ENCODE data around the gene ARL8A. TPM values are rescaled to one million over a fixed set of nuclear protein-coding genes. Genes with fewer than 3 reads are reported as not detected.
"Not testable (repeated sequence)": the region's sequence is repeated elsewhere in the genome, so short reads cannot be mapped to it uniquely, and the experiment has no call there.

Gene ARL8A
- total RNA-seq, 1 donor from 2014 or later = 95.1 TPM

GRCh38 chr1:202113690-202114300, 30.7 kb downstream of the ARL8A start:
- TF ChIP-seq, protein P1, sequence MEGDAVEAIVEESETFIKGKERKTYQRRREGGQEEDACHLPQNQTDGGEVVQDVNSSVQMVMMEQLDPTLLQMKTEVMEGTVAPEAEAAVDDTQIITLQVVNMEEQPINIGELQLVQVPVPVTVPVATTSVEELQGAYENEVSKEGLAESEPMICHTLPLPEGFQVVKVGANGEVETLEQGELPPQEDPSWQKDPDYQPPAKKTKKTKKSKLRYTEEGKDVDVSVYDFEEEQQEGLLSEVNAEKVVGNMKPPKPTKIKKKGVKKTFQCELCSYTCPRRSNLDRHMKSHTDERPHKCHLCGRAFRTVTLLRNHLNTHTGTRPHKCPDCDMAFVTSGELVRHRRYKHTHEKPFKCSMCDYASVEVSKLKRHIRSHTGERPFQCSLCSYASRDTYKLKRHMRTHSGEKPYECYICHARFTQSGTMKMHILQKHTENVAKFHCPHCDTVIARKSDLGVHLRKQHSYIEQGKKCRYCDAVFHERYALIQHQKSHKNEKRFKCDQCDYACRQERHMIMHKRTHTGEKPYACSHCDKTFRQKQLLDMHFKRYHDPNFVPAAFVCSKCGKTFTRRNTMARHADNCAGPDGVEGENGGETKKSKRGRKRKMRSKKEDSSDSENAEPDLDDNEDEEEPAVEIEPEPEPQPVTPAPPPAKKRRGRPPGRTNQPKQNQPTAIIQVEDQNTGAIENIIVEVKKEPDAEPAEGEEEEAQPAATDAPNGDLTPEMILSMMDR (IDR thresholded peaks at IDR 0.05) = no peak
- H3K27ac Mint-ChIP-seq (ENCODE audit: unreplicated experiment) = no peak overlapping the region
- no peaks in the 10 kb centered on the region for H3K36me3 Mint-ChIP-seq (ENCODE audit: low read depth)
- H3K4me3 Mint-ChIP-seq (ENCODE audit: unreplicated experiment) = no peak overlapping the region
- H3K27me3 Mint-ChIP-seq (ENCODE audit: low read depth) = no peaks in the 10 kb centered on the region
- DNase-seq (ENCODE audit: low spot score) = no peak
- peaks cover 11% of the 10 kb centered on the region for H3K4me1 Mint-ChIP-seq (ENCODE audit: low read depth)
- H3K9me3 Mint-ChIP-seq (ENCODE audit: low read depth) = no peaks in the 10 kb centered on the region

DNA sequence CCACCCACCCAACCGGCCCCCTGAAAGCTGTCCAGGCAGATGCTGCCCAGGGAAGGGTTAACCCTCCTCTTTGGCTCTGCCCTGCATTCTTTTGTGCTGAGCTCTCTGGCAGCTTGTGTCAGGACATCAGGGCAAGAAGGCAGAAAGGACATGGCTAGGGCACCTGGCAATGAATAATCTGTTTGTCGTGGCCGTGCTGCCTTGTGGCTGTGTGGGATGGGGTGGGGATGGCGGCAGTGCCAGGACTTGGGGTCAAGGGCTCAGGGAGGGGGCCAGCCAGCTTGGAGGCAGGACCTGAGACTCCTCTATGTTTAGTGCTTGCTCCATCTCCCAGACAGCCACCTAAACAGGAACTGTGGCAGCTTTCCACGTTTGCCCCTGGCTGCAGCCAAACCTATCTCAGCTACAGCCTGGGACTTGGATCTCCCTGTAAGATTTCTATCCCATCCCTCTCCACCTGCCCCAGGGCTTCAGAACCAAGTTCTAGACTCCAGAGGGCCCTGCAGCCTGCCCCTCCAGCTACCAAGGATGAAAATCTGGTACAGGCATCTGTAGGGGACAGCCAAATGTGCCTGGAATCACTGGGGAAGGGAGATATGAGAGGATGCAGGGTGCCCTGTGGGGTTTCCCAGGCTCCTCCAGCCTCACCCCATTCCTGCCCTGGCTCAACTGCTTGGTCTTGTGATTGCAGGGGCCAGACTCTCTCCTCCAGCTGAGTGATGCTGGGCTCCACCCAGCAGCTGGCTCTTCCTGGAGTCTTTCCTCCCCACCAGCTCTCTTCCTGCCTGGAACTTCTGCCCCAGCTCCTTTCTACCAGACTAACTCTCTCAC, 31.5 kb downstream of the ARL8A start:
- H3K27me3 Mint-ChIP-seq (ENCODE audit: low read depth) = no peaks in the 10 kb centered on the region
- no peak overlapping the region for H3K4me3 Mint-ChIP-seq (ENCODE audit: unreplicated experiment)
- peaks cover 11% of the 10 kb centered on the region for H3K4me1 Mint-ChIP-seq (ENCODE audit: low read depth)
- TF ChIP-seq, protein P1 (IDR thresholded peaks at IDR 0.05) = no peak
- peak overlapping the region; percentile 45 for H3K27ac Mint-ChIP-seq (ENCODE audit: unreplicated experiment)
- H3K9me3 Mint-ChIP-seq (ENCODE audit: low read depth) = no peaks in the 10 kb centered on the region
- DNase-seq (ENCODE audit: low spot score) = no peak
- no peaks in the 10 kb centered on the region for H3K36me3 Mint-ChIP-seq (ENCODE audit: low read depth)

DNA sequence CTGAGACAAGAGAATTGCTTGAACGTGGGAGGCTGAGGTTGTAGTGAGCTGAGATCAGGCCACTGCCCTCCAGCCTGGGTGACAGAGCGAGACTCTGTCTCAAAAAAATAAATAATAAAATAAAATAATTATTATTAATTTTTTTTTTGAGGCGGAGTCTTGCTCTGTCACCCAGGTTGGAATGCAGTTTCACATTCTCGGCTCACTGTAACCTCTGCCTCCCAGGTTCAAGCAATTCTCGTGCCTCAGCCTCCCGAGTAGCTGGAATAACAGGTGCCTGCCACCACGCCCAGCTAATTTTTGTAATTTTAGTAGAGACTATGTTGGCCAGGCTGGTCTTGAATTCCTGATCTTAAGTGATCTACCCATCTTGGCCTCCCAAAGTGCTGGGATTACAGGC, 32.9 kb downstream of the ARL8A start:
- H3K9me3 Mint-ChIP-seq (ENCODE audit: low read depth); H3K36me3 Mint-ChIP-seq (ENCODE audit: low read depth): not testable (repeated sequence)
- H3K4me1 Mint-ChIP-seq (ENCODE audit: low read depth) = peaks cover 13% of the 10 kb centered on the region

DNA sequence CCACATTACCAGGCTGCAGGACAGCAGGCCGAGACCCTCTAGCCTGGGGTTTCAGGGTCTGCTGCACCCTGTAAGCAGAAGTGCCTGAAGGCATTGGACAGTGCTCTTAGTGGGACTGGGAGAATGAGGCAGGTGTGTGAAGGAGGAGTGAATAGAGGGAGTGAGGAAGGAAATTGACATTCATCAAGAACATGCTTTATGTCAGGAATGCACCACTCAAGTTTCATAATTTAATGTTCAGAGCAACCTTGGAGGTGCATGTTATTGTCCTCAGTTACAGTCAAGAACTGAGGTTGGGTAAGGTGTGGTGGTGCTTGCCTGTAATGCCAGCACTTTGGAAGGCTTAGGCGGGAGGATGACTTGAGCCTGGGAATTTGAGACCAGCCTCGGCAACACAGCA, 33.6 kb downstream of the ARL8A start:
- Mint-ChIP-seq H3K27me3 (ENCODE audit: low read depth) (no peaks in the 10 kb centered on the region), H3K4me1 (ENCODE audit: low read depth) (peaks cover 14% of the 10 kb centered on the region), H3K9me3 (ENCODE audit: low read depth) (no peaks in the 10 kb centered on the region), H3K4me3 (ENCODE audit: unreplicated experiment) (no peak overlapping the region), H3K27ac (ENCODE audit: unreplicated experiment) (no peak overlapping the region), H3K36me3 (ENCODE audit: low read depth) (no peaks in the 10 kb centered on the region)
- DNase-seq (ENCODE audit: low spot score) = no peak
- TF ChIP-seq, protein P1 (IDR thresholded peaks at IDR 0.05) = no peak

More for the DNA sequence above, 32.9 kb downstream of the ARL8A start:
- not testable (repeated sequence) for H3K4me3 Mint-ChIP-seq (ENCODE audit: unreplicated experiment); H3K27me3 Mint-ChIP-seq (ENCODE audit: low read depth); DNase-seq (ENCODE audit: low spot score); H3K27ac Mint-ChIP-seq (ENCODE audit: unreplicated experiment)

- Mint-ChIP-seq H3K9me3 (ENCODE audit: low read depth) (no peaks in the 10 kb centered on the region), H3K4me3 (ENCODE audit: unreplicated experiment) (no peak overlapping the region), H3K4me1 (ENCODE audit: low read depth) (peaks cover 18% of the 10 kb centered on the region), H3K27ac (ENCODE audit: unreplicated experiment) (no peak overlapping the region), H3K27me3 (ENCODE audit: low read depth) (no peaks in the 10 kb centered on the region), H3K36me3 (ENCODE audit: low read depth) (no peaks in the 10 kb centered on the region)
- TF ChIP-seq, protein P1 (IDR thresholded peaks at IDR 0.05) = no peak
- DNase-seq (ENCODE audit: low spot score) = no peak
Measured at GRCh38 chr1:202107801-202108731, 36.5 kb downstream of the ARL8A start.
